ENCODE data around the gene CFAP107.
"Not testable (repeated sequence)": the region's sequence is repeated elsewhere in the genome, so short reads cannot be mapped to it uniquely, and the experiment has no call there.

CFAP107 gene

GRCh38 chr1:12745992-12746323 is at the start of gene CFAP107:
Gene CFAP107 (plus strand): TSS chr1:12746200. CDS start chr1:12746431, 231 bp downstream.
- FAIRE-seq = no peak
- DNase-seq (ENCODE audit: insufficient read length, low spot score) = no peak

- FAIRE-seq = no peak
- DNase-seq (ENCODE audit: insufficient read length, low spot score) = no peak
These were observed 49.3 kb upstream of the CFAP107 start for GRCh38 chr1:12696658-12697057.

- DNase-seq (ENCODE audit: insufficient read length, low spot score) (no peak), FAIRE-seq (no peak)
These were observed 48.6 kb upstream of the CFAP107 start for GRCh38 chr1:12697397-12697796.

GRCh38 chr1:12703821-12704451 is 42.1 kb upstream of the CFAP107 start:
- FAIRE-seq (no peak), DNase-seq (ENCODE audit: insufficient read length, low spot score) (no peak)

- FAIRE-seq = no peak
- DNase-seq (ENCODE audit: insufficient read length, low spot score) = no peak
These were observed 39.9 kb upstream of the CFAP107 start for GRCh38 chr1:12706061-12706460.

GRCh38 chr1:12708396-12709090 is 37.5 kb upstream of the CFAP107 start:
- DNase-seq (ENCODE audit: insufficient read length, low spot score) (no peak), FAIRE-seq (no peak)

- DNase-seq (ENCODE audit: insufficient read length, low spot score) (no peak), FAIRE-seq (no peak)
These were observed 36.9 kb upstream of the CFAP107 start for GRCh38 chr1:12709091-12709491.

GRCh38 chr1:12709696-12710095 is 36.3 kb upstream of the CFAP107 start:
- DNase-seq (ENCODE audit: insufficient read length, low spot score) (no peak), FAIRE-seq (no peak)

- FAIRE-seq = no peak
- no peak for DNase-seq (ENCODE audit: insufficient read length, low spot score)
These were observed 34.5 kb upstream of the CFAP107 start for GRCh38 chr1:12711536-12711935.

- no peak for DNase-seq (ENCODE audit: insufficient read length, low spot score)
- no peak for FAIRE-seq
These were observed 33.9 kb upstream of the CFAP107 start for GRCh38 chr1:12712076-12712475.

- DNase-seq (ENCODE audit: insufficient read length, low spot score) = no peak
- FAIRE-seq = no peak
These were observed 33.1 kb upstream of the CFAP107 start for GRCh38 chr1:12712929-12713328.

GRCh38 chr1:12713651-12714050 is 32.3 kb upstream of the CFAP107 start:
- FAIRE-seq; DNase-seq (ENCODE audit: insufficient read length, low spot score): not testable (repeated sequence)

- no peak for DNase-seq (ENCODE audit: insufficient read length, low spot score)
- FAIRE-seq = no peak
These were observed 31.1 kb upstream of the CFAP107 start for GRCh38 chr1:12714710-12715475.

GRCh38 chr1:12715896-12716437 is 30.0 kb upstream of the CFAP107 start, which contains the start of gene AADACL3:
Gene AADACL3 (plus strand): TSS chr1:12716110. CDS start chr1:12716177, 67 bp downstream.
- FAIRE-seq (no peak), DNase-seq (ENCODE audit: insufficient read length, low spot score) (no peak)

- FAIRE-seq (no peak), DNase-seq (ENCODE audit: insufficient read length, low spot score) (no peak)
These were observed 28.6 kb upstream of the CFAP107 start for GRCh38 chr1:12717301-12717838.

- DNase-seq (ENCODE audit: insufficient read length, low spot score) = no peak
- no peak for FAIRE-seq
These were observed 23.4 kb upstream of the CFAP107 start for GRCh38 chr1:12722626-12723025.

- FAIRE-seq = no peak
- no peak for DNase-seq (ENCODE audit: insufficient read length, low spot score)
These were observed 17.6 kb upstream of the CFAP107 start for GRCh38 chr1:12728391-12728790.

GRCh38 chr1:12730156-12730555 is 15.8 kb upstream of the CFAP107 start:
- FAIRE-seq (no peak), DNase-seq (ENCODE audit: insufficient read length, low spot score) (no peak)

- FAIRE-seq; DNase-seq (ENCODE audit: insufficient read length, low spot score): not testable (repeated sequence)
These were observed 14.9 kb upstream of the CFAP107 start for GRCh38 chr1:12731084-12731483.

GRCh38 chr1:12734651-12735050 is 11.3 kb upstream of the CFAP107 start:
- FAIRE-seq (no peak), DNase-seq (ENCODE audit: insufficient read length, low spot score) (no peak)

- no peak for FAIRE-seq
- DNase-seq (ENCODE audit: insufficient read length, low spot score) = no peak
These were observed 7.1 kb upstream of the CFAP107 start for GRCh38 chr1:12738934-12739333.

Measured in GM19239 (cell line).